NCI-H146 treated with DMSO at 0.1 percent for 48 hours (cell line): ENCODE data around the gene ARFGEF2.
A peak's percentile ranks its signal among the peaks of the same experiment; 100 is the strongest.
"Not testable (repeated sequence)": the region's sequence is repeated elsewhere in the genome, so short reads cannot be mapped to it uniquely, and the experiment has no call there.

ENCODE experiments used
- DNase-seq: peaks from one replicate; lab custom pipeline; 2025; ENCODE audit not compliant: unreplicated experiment; lab: John Stamatoyannopoulos, UW

The ARFGEF2 gene

GRCh38 chr20:48926821-48927220, 5.3 kb downstream of the ARFGEF2 start:
- no peak for DNase-seq

GRCh38 chr20:48928832-48929725, 7.6 kb downstream of the ARFGEF2 start:
- DNase-seq = no peak

- no peak for DNase-seq
Observed at GRCh38 chr20:48930035-48930434, 8.5 kb downstream of the ARFGEF2 start.

GRCh38 chr20:48930878-48931277, 9.4 kb downstream of the ARFGEF2 start:
- no peak for DNase-seq

GRCh38 chr20:48931527-48932374, 10.2 kb downstream of the ARFGEF2 start:
- DNase-seq = no peak

GRCh38 chr20:48932375-48932941, 10.9 kb downstream of the ARFGEF2 start:
- DNase-seq = no peak

- peak; percentile 72 for DNase-seq
Observed at GRCh38 chr20:48933017-48933766, 11.7 kb downstream of the ARFGEF2 start.

GRCh38 chr20:48934273-48934877, 12.9 kb downstream of the ARFGEF2 start:
- not testable (repeated sequence) for DNase-seq

GRCh38 chr20:48934966-48935365, 13.5 kb downstream of the ARFGEF2 start:
- DNase-seq = not testable (repeated sequence)

- not testable (repeated sequence) for DNase-seq
Observed at GRCh38 chr20:48936178-48936577, 14.7 kb downstream of the ARFGEF2 start.

GRCh38 chr20:48937674-48938073, 16.2 kb downstream of the ARFGEF2 start:
- DNase-seq = no peak

GRCh38 chr20:48938670-48939069, 17.2 kb downstream of the ARFGEF2 start:
- DNase-seq = no peak

GRCh38 chr20:48940170-48940569, 18.7 kb downstream of the ARFGEF2 start:
- DNase-seq = no peak

- no peak for DNase-seq
Observed at GRCh38 chr20:48941467-48941866, 20.0 kb downstream of the ARFGEF2 start.

- DNase-seq = no peak
Observed at GRCh38 chr20:48942730-48943129, 21.2 kb downstream of the ARFGEF2 start.

- no peak for DNase-seq
Observed at GRCh38 chr20:48944663-48945297, 23.3 kb downstream of the ARFGEF2 start.

GRCh38 chr20:48945840-48946514, 24.5 kb downstream of the ARFGEF2 start:
- no peak for DNase-seq

- no peak for DNase-seq
Observed at GRCh38 chr20:48948612-48949011, 27.1 kb downstream of the ARFGEF2 start.
